Fibroblast of villous mesenchyme (primary cell): ENCODE measurements around the gene PRRT1. TPM values are rescaled to one million over a fixed set of nuclear protein-coding genes. Genes with fewer than 3 reads are reported as not detected.

Experiments
- DNase-seq: peaks from one replicate; pipeline ENCODE4 v3.0.0-alpha.2; 2010; ENCODE audit warnings: low read depth
- H3K4me3 ChIP-seq: 2 replicates; pipeline ENCODE4 v1.5.1; 2011; ENCODE audit warnings: low read depth, mild to moderate bottlenecking, low read length
- CTCF ChIP-seq: IDR thresholded peaks from 2 replicates; pipeline ENCODE4 v1.5.1; 2012; ENCODE audit warnings: low read depth, mild to moderate bottlenecking, low read length; ENCODE audit not compliant: insufficient read depth
- total RNA-seq: library from RNA; depleted of rRNA; stranded (reverse); fragments of >200 nt; gene quantifications from 2 replicates; pipeline ENCODE4 v1.2.3, GENCODE V29; 2012

Gene PRRT1
- total RNA-seq, 1 donor: under 0.01 TPM

DNA sequence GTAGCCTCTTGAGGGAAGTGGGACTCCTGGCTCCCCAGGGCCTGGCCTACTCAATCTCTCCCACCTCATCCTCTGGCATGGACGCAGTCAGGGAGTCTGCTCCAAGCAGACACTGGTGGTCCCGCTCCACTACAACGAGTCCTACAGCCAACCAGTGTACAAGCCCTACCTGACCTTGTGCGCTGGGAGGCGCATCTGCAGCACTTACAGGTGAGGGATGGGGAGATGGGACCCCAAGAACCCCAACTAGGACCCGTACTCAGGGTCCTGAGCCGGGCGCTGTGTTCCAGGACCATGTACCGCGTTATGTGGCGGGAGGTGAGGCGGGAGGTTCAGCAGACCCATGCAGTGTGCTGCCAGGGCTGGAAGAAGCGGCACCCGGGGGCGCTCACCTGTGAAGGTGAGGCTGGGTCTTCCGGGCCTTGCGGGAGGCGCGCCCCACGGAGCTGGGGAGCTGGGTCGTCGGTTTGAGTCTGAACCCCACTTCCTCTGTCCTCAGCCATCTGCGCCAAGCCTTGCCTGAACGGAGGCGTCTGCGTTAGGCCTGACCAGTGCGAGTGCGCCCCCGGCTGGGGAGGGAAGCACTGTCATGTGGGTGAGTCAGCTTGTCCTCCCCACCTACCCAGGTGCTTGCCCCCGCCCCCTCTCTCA is 14.8 kb upstream of the PRRT1 start:
- TF ChIP-seq CTCF: no peak
- no peak overlapping the region for H3K4me3 ChIP-seq
- DNase-seq: no peak

GRCh38 chr6:32164295-32164694 is 12.6 kb upstream of the PRRT1 start, which contains the start of gene EGFL8:
Gene EGFL8, plus strand, starts transcription at chr6:32164595. Its CDS starts 1,571 bp downstream, at chr6:32166166.
- TF ChIP-seq CTCF: no peak
- no peak within 1 kb of the TSS for H3K4me3 ChIP-seq
- DNase-seq: no peak

GRCh38 chr6:32163559-32164258 is 12.0 kb upstream of the PRRT1 start:
- no peak for TF ChIP-seq CTCF
- H3K4me3 ChIP-seq: no peak overlapping the region
- no peak for DNase-seq

- no peak for DNase-seq
- H3K4me3 ChIP-seq: no peak overlapping the region
- no peak for TF ChIP-seq CTCF
Observed at GRCh38 chr6:32158052-32158451, 6.3 kb upstream of the PRRT1 start.

- no peak for DNase-seq
- no peak for TF ChIP-seq CTCF
- H3K4me3 ChIP-seq: no peak overlapping the region
Observed at GRCh38 chr6:32156891-32157290, 5.2 kb upstream of the PRRT1 start.

- peak; percentile 78 for DNase-seq
- H3K4me3 ChIP-seq: peak overlapping the region; percentile 75
- TF ChIP-seq CTCF: peak; percentile 63
Observed at GRCh38 chr6:32154514-32155161, 2.9 kb upstream of the PRRT1 start.
